ENCODE results near the gene CREB3L4.

DNA sequence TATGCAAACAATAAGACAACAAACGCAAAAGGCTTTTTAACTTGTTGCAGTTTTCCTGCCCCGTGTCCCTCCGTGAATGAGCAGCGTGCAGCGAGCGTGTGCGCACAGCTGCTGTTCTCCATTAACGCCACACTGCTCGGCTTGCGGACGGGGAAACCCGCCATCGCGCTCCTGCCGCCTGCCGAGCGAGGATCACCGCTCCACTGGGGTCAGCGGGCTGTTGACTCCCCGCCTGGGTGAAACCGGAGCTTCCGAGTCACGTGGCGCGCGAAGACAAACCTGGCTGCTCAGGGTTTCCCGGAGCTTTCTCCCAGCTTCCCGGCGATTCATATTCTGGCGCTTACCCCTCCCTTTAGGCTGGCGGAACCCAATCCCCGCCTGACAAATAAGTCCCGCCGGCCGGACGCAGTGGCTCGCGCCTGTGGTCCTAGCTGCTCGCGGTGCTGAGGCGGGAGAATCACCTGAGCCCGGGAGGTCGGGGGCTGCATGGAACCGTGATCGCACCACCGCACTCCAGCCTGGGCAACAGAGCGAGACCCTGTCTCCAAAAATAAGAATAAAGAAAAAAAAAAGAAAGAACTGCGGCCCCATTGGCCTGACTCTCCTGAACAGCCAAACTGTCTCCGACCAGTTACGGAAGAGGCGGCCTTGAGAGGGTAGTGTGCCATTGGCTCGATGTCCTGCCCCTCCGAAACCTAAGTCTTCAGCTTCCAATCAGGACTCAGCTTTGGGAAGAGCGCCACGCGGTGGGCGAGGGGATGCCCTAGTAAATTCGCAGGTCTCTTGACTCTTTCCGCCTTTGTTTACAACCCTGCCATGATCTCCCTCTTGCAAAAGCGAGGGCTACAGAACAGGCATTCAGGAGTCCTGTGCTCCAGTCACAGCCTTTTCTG, at the start of gene CREB3L4:
- TF ChIP-seq POLR2A (IDR thresholded peaks at IDR 0.05; ENCODE audit: low read depth, low read length) (peak; percentile 66; the same call in 1 of the 2 replicates), RAD21 (IDR thresholded peaks at IDR 0.05; ENCODE audit: low read length) (peak; percentile 19; the same call in 1 of the 2 replicates)
- TF ChIP-seq, protein P1, sequence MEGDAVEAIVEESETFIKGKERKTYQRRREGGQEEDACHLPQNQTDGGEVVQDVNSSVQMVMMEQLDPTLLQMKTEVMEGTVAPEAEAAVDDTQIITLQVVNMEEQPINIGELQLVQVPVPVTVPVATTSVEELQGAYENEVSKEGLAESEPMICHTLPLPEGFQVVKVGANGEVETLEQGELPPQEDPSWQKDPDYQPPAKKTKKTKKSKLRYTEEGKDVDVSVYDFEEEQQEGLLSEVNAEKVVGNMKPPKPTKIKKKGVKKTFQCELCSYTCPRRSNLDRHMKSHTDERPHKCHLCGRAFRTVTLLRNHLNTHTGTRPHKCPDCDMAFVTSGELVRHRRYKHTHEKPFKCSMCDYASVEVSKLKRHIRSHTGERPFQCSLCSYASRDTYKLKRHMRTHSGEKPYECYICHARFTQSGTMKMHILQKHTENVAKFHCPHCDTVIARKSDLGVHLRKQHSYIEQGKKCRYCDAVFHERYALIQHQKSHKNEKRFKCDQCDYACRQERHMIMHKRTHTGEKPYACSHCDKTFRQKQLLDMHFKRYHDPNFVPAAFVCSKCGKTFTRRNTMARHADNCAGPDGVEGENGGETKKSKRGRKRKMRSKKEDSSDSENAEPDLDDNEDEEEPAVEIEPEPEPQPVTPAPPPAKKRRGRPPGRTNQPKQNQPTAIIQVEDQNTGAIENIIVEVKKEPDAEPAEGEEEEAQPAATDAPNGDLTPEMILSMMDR (conservative IDR thresholded peaks at IDR 0.05; ENCODE audit: low read depth, low read length), result peak; percentile 60
